B cell (primary cell): ENCODE data around the gene LMO7. TPM values are rescaled to one million over a fixed set of nuclear protein-coding genes. Genes with fewer than 3 reads are reported as not detected.

Experiments used
- ATAC-seq: fragments of 200-7000 bp; cut with Tn5 transposase; one replicate; pipeline ENCODE4 v1.10.0; 2021; ENCODE audit warnings: low read depth, mild to moderate bottlenecking, moderate number of reproducible peaks, moderate library complexity
- CTCF ChIA-PET: fragments of 350-600 bp; sonication (Branson Sonifier 250); formaldehyde crosslinking; loops from one replicate; lab custom pipeline; 2021; ENCODE audit warnings: antibody characterized with exemption, inconsistent platforms; lab: Charles Lee
- POLR2A ChIA-PET: fragments of 350-600 bp; sonication (Branson Sonifier 250); formaldehyde crosslinking; loops from one replicate; lab custom pipeline; 2021; ENCODE audit warnings: antibody characterized with exemption; lab: Charles Lee
- DNase-seq: peaks from one replicate; pipeline ENCODE4 v3.0.0; 2013
- H2AFZ ChIP-seq: 2 replicates; pipeline ENCODE4 v1.6.1; 2012; ENCODE audit warnings: mild to moderate bottlenecking, low read depth, low read length; ENCODE audit not compliant: insufficient read depth, poor library complexity, severe bottlenecking
- H3K27ac ChIP-seq, 2 donors: 1 replicate in 1 of 2; 2 replicates in 1 of 2; pipeline ENCODE4 v1.5.1; 2012 to 2013; ENCODE audit warnings: low read length in 2 of 2, mild to moderate bottlenecking in 2 of 2, moderate library complexity in 1 of 2
- H3K27me3 ChIP-seq, 4 experiments: fragments of 200-600 bp in 1 of 4; sonication (generic) in 1 of 4; replicated peaks in 1 of 4; 1 replicate in 2 of 4; 2 replicates in 2 of 4; pipeline versions ENCODE4 v1.6.1 to v1.7.0; 2013 to 2016; ENCODE audit warnings: low read length in 3 of 4, mild to moderate bottlenecking in 2 of 4, mixed read lengths in 1 of 4, moderate library complexity in 1 of 4; ENCODE audit not compliant: insufficient read depth in 4 of 4, control insufficient read depth in 3 of 4; ENCODE audit errors: control extremely low read depth in 1 of 4
- H3K36me3 ChIP-seq, 2 experiments: replicated peaks in 1 of 2; 1 replicate in 1 of 2; 2 replicates in 1 of 2; pipeline versions ENCODE4 v1.6.1 to v1.7.1; 2013; ENCODE audit warnings: low read length in 1 of 2; ENCODE audit not compliant: insufficient read depth in 2 of 2, control insufficient read depth in 1 of 2; ENCODE audit errors: control extremely low read depth in 1 of 2, extremely low read depth in 1 of 2
- H3K4me1 ChIP-seq, 2 donors: fragments of 200-600 bp in 1 of 2; sonication (generic) in 1 of 2; 1 replicate in 1 of 2; 2 replicates in 1 of 2; pipeline versions ENCODE4 v1.5.1 to v1.6.1; 2013 to 2017; ENCODE audit warnings: low read length in 2 of 2; ENCODE audit not compliant: control insufficient read depth in 2 of 2, insufficient read depth in 2 of 2
- H3K4me2 ChIP-seq: replicated peaks from 2 replicates; pipeline ENCODE3; 2012; ENCODE audit warnings: mild to moderate bottlenecking, low read depth, low read length; ENCODE audit not compliant: poor library complexity, severe bottlenecking
- H3K4me3 ChIP-seq, 5 experiments: fragments of 200-600 bp in 1 of 5; sonication (generic) in 1 of 5; 1 replicate in 3 of 5; 2 replicates in 2 of 5; pipeline versions ENCODE4 v1.5.1 to v1.7.0; 2011 to 2016; ENCODE audit warnings: low read length in 4 of 5, mild to moderate bottlenecking in 4 of 5, low read depth in 2 of 5, control low read depth in 1 of 5, moderate library complexity in 1 of 5; ENCODE audit not compliant: insufficient read depth in 1 of 5; ENCODE audit errors: control extremely low read depth in 1 of 5, extremely low read depth in 1 of 5
- H3K79me2 ChIP-seq: fragments of 200-600 bp; sonication (generic); one replicate; pipeline ENCODE4 v1.6.0; 2016; ENCODE audit warnings: low read length; ENCODE audit not compliant: control insufficient read depth, insufficient read depth
- H3K9ac ChIP-seq: fragments of 200-600 bp; sonication (generic); 2 replicates; pipeline ENCODE4 v1.6.1; 2017; ENCODE audit warnings: mild to moderate bottlenecking, low read length, moderate library complexity
- H3K9me3 ChIP-seq, 3 donors: one replicate each; pipeline versions ENCODE4 v1.6.1 to v1.7.1; 2013; ENCODE audit warnings: low read length in 2 of 3; ENCODE audit not compliant: control insufficient read depth in 2 of 3, insufficient read depth in 1 of 3; ENCODE audit errors: control extremely low read depth in 1 of 3
- H4K20me1 ChIP-seq: 2 replicates; pipeline ENCODE4 v1.6.0; 2012; ENCODE audit warnings: mild to moderate bottlenecking, low read length; ENCODE audit not compliant: insufficient read depth, control insufficient read depth, poor library complexity, severe bottlenecking
- H3K27ac Mint-ChIP-seq: one replicate; pipeline ENCODE4 v1.8.0; 2021; ENCODE audit warnings: mixed read lengths
- H3K27me3 Mint-ChIP-seq: one replicate; pipeline ENCODE4 v1.8.0; 2021; ENCODE audit warnings: mixed read lengths
- H3K4me1 Mint-ChIP-seq: one replicate; pipeline ENCODE4 v1.8.0; 2021; ENCODE audit warnings: mixed read lengths
- H3K4me3 Mint-ChIP-seq: one replicate; pipeline ENCODE4 v1.8.0; 2021; ENCODE audit warnings: mixed read lengths
- H3K9me3 Mint-ChIP-seq: one replicate; pipeline ENCODE4 v1.8.0; 2022; ENCODE audit warnings: mixed read lengths; ENCODE audit not compliant: insufficient read depth
- EZH2 ChIP-seq: IDR thresholded peaks from 2 replicates; pipeline ENCODE4 v1.6.1; 2012; ENCODE audit warnings: borderline replicate concordance, low read depth, mild to moderate bottlenecking, moderate library complexity, low read length; ENCODE audit not compliant: insufficient read depth, poor library complexity, severe bottlenecking
- WGBS: methylation state at CpG from one replicate; pipeline ENCODE4 v1.1.5; 2013; ENCODE audit warnings: missing lambda C conversion rate; ENCODE audit not compliant: insufficient coverage; 5-methylcytosine and 5-hydroxymethylcytosine counted together
- intact Hi-C: fragments of 100-400 bp; cut with micrococcal nuclease; formaldehyde crosslinking; loops from one replicate; pipeline ENCODE4 v1.10.0; 2022
- polyA plus RNA-seq: library from polyadenylated mRNA; depleted of rRNA; stranded (reverse); fragments of >200 nt; gene quantifications from 2 replicates; pipeline ENCODE4 v1.2.3, GENCODE V29; 2012
- total RNA-seq, 2 donors: library from RNA; stranded (reverse); fragments of 120-200 nt in 1 of 2; gene quantifications; 1 replicate in 1 of 2; 2 replicates in 1 of 2; pipeline versions ENCODE4 v1.2.3 to v1.2.4, GENCODE V29; 2013 to 2022
- TF ChIP-seq, protein P1 (sequence below): fragments of 200-600 bp; IDR thresholded peaks from one replicate; pipeline ENCODE4 v1.8.0; 2022; ENCODE audit warnings: antibody characterized with exemption, mild to moderate bottlenecking

The LMO7 gene
- total and polyA plus RNA-seq, 2 donors (not counting 1 experiment from before 2014, with no cell fraction given): 7.8 to 17.4 TPM

DNA sequence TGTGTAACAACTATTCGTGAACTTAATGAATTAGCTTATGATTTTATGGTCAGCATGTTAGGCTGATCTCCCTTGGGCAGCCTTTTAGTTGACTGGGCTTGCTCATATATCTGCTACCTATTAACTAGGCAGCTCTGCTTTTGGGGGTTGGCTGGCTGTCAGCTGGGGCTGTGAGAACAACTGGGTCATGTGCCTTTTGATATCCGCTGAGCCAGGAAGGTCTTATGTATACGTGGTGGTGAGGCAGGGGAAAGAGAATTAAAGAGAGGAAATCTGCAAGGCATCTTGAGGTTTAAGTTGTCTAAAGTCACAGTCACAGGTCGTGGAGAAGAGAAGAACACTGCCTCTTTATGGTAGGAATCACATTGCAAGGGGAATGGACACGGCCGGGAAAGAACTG is 206.9 kb downstream of the LMO7 start:
- Histone ChIP-seq H3K36me3 (no peaks in the 10 kb centered on the region), H3K4me3 (no peak overlapping the region), H3K4me2 (no peak overlapping the region), H4K20me1 (no peaks in the 10 kb centered on the region), H3K27ac (no peak overlapping the region), H3K4me1 (no peaks in the 10 kb centered on the region), H3K9me3 (no peaks in the 10 kb centered on the region), H2AFZ (no peak overlapping the region), H3K79me2 (no peaks in the 10 kb centered on the region), H3K27me3 (no peaks in the 10 kb centered on the region), H3K9ac (no peak overlapping the region)
- TF ChIP-seq EZH2: no peak
- TF ChIP-seq, protein P1, sequence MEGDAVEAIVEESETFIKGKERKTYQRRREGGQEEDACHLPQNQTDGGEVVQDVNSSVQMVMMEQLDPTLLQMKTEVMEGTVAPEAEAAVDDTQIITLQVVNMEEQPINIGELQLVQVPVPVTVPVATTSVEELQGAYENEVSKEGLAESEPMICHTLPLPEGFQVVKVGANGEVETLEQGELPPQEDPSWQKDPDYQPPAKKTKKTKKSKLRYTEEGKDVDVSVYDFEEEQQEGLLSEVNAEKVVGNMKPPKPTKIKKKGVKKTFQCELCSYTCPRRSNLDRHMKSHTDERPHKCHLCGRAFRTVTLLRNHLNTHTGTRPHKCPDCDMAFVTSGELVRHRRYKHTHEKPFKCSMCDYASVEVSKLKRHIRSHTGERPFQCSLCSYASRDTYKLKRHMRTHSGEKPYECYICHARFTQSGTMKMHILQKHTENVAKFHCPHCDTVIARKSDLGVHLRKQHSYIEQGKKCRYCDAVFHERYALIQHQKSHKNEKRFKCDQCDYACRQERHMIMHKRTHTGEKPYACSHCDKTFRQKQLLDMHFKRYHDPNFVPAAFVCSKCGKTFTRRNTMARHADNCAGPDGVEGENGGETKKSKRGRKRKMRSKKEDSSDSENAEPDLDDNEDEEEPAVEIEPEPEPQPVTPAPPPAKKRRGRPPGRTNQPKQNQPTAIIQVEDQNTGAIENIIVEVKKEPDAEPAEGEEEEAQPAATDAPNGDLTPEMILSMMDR: no peak
- 90% methylated on average over 4 of the region's 6 CpGs for WGBS
- no peak for ATAC-seq
- no peaks in the 10 kb centered on the region for H3K9me3 Mint-ChIP-seq
- no peaks in the 10 kb centered on the region for H3K27me3 Mint-ChIP-seq
- DNase-seq: no peak
- ChIA-PET POLR2A (no interaction called here), CTCF (no interaction called here)
- no peak overlapping the region for H3K27ac Mint-ChIP-seq
- no peaks in the 10 kb centered on the region for H3K4me1 Mint-ChIP-seq
- intact Hi-C loops: no loop called here
- H3K4me3 Mint-ChIP-seq: no peak overlapping the region

- Histone ChIP-seq H4K20me1 (no peaks in the 10 kb centered on the region), H3K9ac (no peak overlapping the region), H3K27ac (no peak overlapping the region), H3K9me3 (no peaks in the 10 kb centered on the region), H3K79me2 (no peaks in the 10 kb centered on the region), H3K4me1 (no peaks in the 10 kb centered on the region), H3K4me2 (no peak overlapping the region), H3K27me3 (no peaks in the 10 kb centered on the region), H3K36me3 (no peaks in the 10 kb centered on the region), H3K4me3 (no peak overlapping the region), H2AFZ (no peak overlapping the region)
- ATAC-seq (no peak), DNase-seq (no peak)
- intact Hi-C loops: no loop called here
- ChIA-PET CTCF (interaction anchor here (1.0 kb wide), 1 partner anchor 24 kb away, joined by 3 read pairs; no protein-coding TSS in a partner anchor), POLR2A (no interaction called here)
- no peaks in the 10 kb centered on the region for H3K4me1 Mint-ChIP-seq
- H3K9me3 Mint-ChIP-seq: no peaks in the 10 kb centered on the region
- H3K4me3 Mint-ChIP-seq: no peak overlapping the region
- no peak overlapping the region for H3K27ac Mint-ChIP-seq
- TF ChIP-seq EZH2: no peak
- TF ChIP-seq, protein P1: no peak
- H3K27me3 Mint-ChIP-seq: no peaks in the 10 kb centered on the region
Measured at GRCh38 chr13:75843991-75844390, 207.9 kb downstream of the LMO7 start.
